ENCODE data around the gene DENND1A.

Gene DENND1A

GRCh38 chr9:123450996-123451395 lies 478.9 kb downstream of the DENND1A start:
- Histone ChIP-seq H3K4me1 (no peaks in the 10 kb centered on the region), H3K4me3 (no peak overlapping the region), H3K36me3 (peaks cover 0 to 17% (median 7%) of the 10 kb centered on the region in 3 donors), H3K27ac (no peak overlapping the region), H3K27me3 (no peaks in the 10 kb centered on the region), H3K9me3 (no peaks in the 10 kb centered on the region)
- intact Hi-C loops (cut with DNase I; ENCODE audit: low total_unique reads), result no loop called here
- no peak for TF ChIP-seq CTCF (IDR thresholded peaks at IDR 0.05)
- no peak for DNase-seq

- intact Hi-C loops (cut with DNase I; ENCODE audit: low total_unique reads), result no loop called here
- no peak for TF ChIP-seq CTCF (IDR thresholded peaks at IDR 0.05)
- Histone ChIP-seq H3K4me3 (no peak overlapping the region), H3K27me3 (no peaks in the 10 kb centered on the region), H3K4me1 (no peaks in the 10 kb centered on the region), H3K36me3 (peaks cover 0 to 17% (median 11%) of the 10 kb centered on the region in 3 donors), H3K27ac (no peak overlapping the region), H3K9me3 (no peaks in the 10 kb centered on the region)
- no peak for DNase-seq
Observed at GRCh38 chr9:123450098-123450770, 479.7 kb downstream of the DENND1A start.

GRCh38 chr9:123447934-123448646 lies 481.8 kb downstream of the DENND1A start:
- Histone ChIP-seq H3K36me3 (peaks cover 0 to 14% (median 7%) of the 10 kb centered on the region in 3 donors), H3K27me3 (no peaks in the 10 kb centered on the region), H3K4me3 (no peak overlapping the region), H3K4me1 (no peaks in the 10 kb centered on the region), H3K27ac (no peak overlapping the region), H3K9me3 (no peaks in the 10 kb centered on the region)
- TF ChIP-seq CTCF (IDR thresholded peaks at IDR 0.05), result no peak
- intact Hi-C loops (cut with DNase I; ENCODE audit: low total_unique reads), result no loop called here
- DNase-seq, result no peak

GRCh38 chr9:123445981-123446610 lies 483.8 kb downstream of the DENND1A start:
- no peak for TF ChIP-seq CTCF (IDR thresholded peaks at IDR 0.05)
- H3K36me3 ChIP-seq, result peaks cover 0 to 10% (median 0%) of the 10 kb centered on the region in 3 donors
- DNase-seq, result no peak
- no peaks in the 10 kb centered on the region for H3K9me3 ChIP-seq
- no peak overlapping the region for H3K4me3 ChIP-seq
- no peaks in the 10 kb centered on the region for H3K4me1 ChIP-seq
- no peak overlapping the region for H3K27ac ChIP-seq
- H3K27me3 ChIP-seq, result no peaks in the 10 kb centered on the region
- intact Hi-C loops (cut with DNase I; ENCODE audit: low total_unique reads), result no loop called here

GRCh38 chr9:123445116-123445515 lies 484.8 kb downstream of the DENND1A start:
- Histone ChIP-seq H3K27ac (no peak overlapping the region), H3K4me3 (no peak overlapping the region), H3K27me3 (no peaks in the 10 kb centered on the region), H3K9me3 (no peaks in the 10 kb centered on the region), H3K36me3 (peaks cover 0 to 15% (median 0%) of the 10 kb centered on the region in 3 donors), H3K4me1 (no peaks in the 10 kb centered on the region)
- TF ChIP-seq CTCF (IDR thresholded peaks at IDR 0.05), result no peak
- DNase-seq, result no peak
- intact Hi-C loops (cut with DNase I; ENCODE audit: low total_unique reads), result no loop called here

Measured in tibial artery (tissue), 4 donors.